Adrenal gland (tissue), 5 donors: ENCODE results near the gene SIPA1L2.

Source experiments
- CTCF ChIP-seq, 6 experiments: fragments of 450-650 bp in 4 of 6; fragments of 200-600 bp in 2 of 6; sonication (generic) in 1 of 6; IDR thresholded peaks; 1 replicate in 5 of 6; 2 replicates in 1 of 6; pipeline versions ENCODE4 v1.5.1 to v1.8.0; 2016 to 2021; ENCODE audit warnings: antibody characterized with exemption in 6 of 6, mild to moderate bottlenecking in 2 of 6, moderate library complexity in 1 of 6
- POLR2A ChIP-seq, 2 donors: fragments of 450-650 bp; IDR thresholded peaks; one replicate each; pipeline ENCODE4 v1.6.1; 2017; ENCODE audit warnings: antibody characterized with exemption in 2 of 2, mild to moderate bottlenecking in 2 of 2, moderate library complexity in 1 of 2
- donor health status: DM: no; HTN: no; CAD: no.

GRCh38 chr1:232591344-232591743, 38.6 kb downstream of the SIPA1L2 start:
- TF ChIP-seq CTCF (IDR thresholded peaks at IDR 0.05): no peak
- no peak for TF ChIP-seq POLR2A (IDR thresholded peaks at IDR 0.05)
